GM12878 (cell line): ENCODE data around the gene AP2B1. TPM values are rescaled to one million over a fixed set of nuclear protein-coding genes. Genes with fewer than 3 reads are reported as not detected.

Experiments
- ATAC-seq: fragments of 200-7000 bp; cut with Tn5 transposase; 3 replicates; pipeline ENCODE4 v1.9.1; 2020; ENCODE audit warnings: mild to moderate bottlenecking, moderate library complexity
- BruUV-seq: library from RNA; stranded (reverse); fragments of 400-500 nt; replicated peaks from 2 replicates; lab custom pipeline; 2021; lab: Mats Ljungman, UMichigan
- CTCF ChIA-PET: fragments of 300-600 bp; sonication (Branson Sonifier 250); formaldehyde crosslinking; extraction: SDS; loops from one replicate; lab custom pipeline; 2021; ENCODE audit warnings: inconsistent platforms; lab: Yijun Ruan, JAX
- POLR2A ChIA-PET: fragments of 350-600 bp; formaldehyde crosslinking; extraction: SDS; loops from one replicate; lab custom pipeline; 2021; ENCODE audit warnings: inconsistent platforms; lab: Charles Lee
- RAD21 ChIA-PET: fragments of 300-600 bp; sonication (Branson Sonifier 250); formaldehyde crosslinking; loops from one replicate; lab custom pipeline; 2023; ENCODE audit warnings: antibody characterized with exemption; ENCODE audit not compliant: unreplicated experiment; lab: Charles Lee
- SMC1A ChIA-PET: fragments of 300-600 bp; sonication (Branson Sonifier 250); formaldehyde crosslinking; loops from one replicate; lab custom pipeline; 2023; ENCODE audit not compliant: unreplicated experiment, uncharacterized antibody; lab: Charles Lee
- DNase-seq: peaks from one replicate; pipeline ENCODE4 v3.0.0-alpha.2; 2011; ENCODE audit warnings: low read depth, low spot score
- FAIRE-seq: peaks from 3 replicates; lab custom pipeline; 2011; peaks lifted over from hg19 to GRCh38; lab: Jason Lieb, UNC
- H2AFZ ChIP-seq: 2 replicates; pipeline ENCODE4 v1.6.0; 2011; ENCODE audit warnings: low read depth, low read length, control low read depth; ENCODE audit not compliant: control insufficient read depth
- H3K27ac ChIP-seq: 2 replicates; pipeline ENCODE4 v1.5.1; 2011; ENCODE audit warnings: control low read depth; ENCODE audit not compliant: control insufficient read depth, insufficient read depth
- H3K27me3 ChIP-seq, 2 experiments: replicated peaks in 1 of 2; 2 replicates each; pipeline versions ENCODE4 v1.6.0 to v1.6.1; 2011; ENCODE audit warnings: low read length in 1 of 2; ENCODE audit not compliant: control insufficient read depth in 2 of 2, insufficient read depth in 2 of 2
- H3K36me3 ChIP-seq, 2 experiments: 2 replicates each; pipeline ENCODE4 v1.5.1; 2011; ENCODE audit warnings: low read length in 1 of 2; ENCODE audit not compliant: control insufficient read depth in 2 of 2, insufficient read depth in 2 of 2
- H3K4me1 ChIP-seq: 2 replicates; pipeline ENCODE4 v1.6.1; 2011; ENCODE audit warnings: mild to moderate bottlenecking, low read length, moderate library complexity, mixed read lengths; ENCODE audit not compliant: control insufficient read depth, insufficient read depth
- H3K4me2 ChIP-seq: 2 replicates; pipeline ENCODE4 v1.6.0; 2011; ENCODE audit warnings: control low read depth; ENCODE audit not compliant: control insufficient read depth, insufficient read depth
- H3K4me3 ChIP-seq: fragments of 200-600 bp; sonication (generic); 2 replicates; pipeline ENCODE4 v1.5.1; 2016
- H3K79me2 ChIP-seq: 2 replicates; pipeline ENCODE4 v1.6.0; 2011; ENCODE audit warnings: low read length; ENCODE audit not compliant: control insufficient read depth, insufficient read depth
- H3K9ac ChIP-seq: 2 replicates; pipeline ENCODE4 v1.8.0; 2011; ENCODE audit warnings: low read length, control low read depth, mixed read lengths; ENCODE audit not compliant: control insufficient read depth, insufficient read depth
- H3K9me3 ChIP-seq: replicated peaks from 3 replicates; pipeline ENCODE4 v1.5.1; 2011; ENCODE audit warnings: mild to moderate bottlenecking, low read length; ENCODE audit not compliant: control insufficient read depth, insufficient read depth
- H4K20me1 ChIP-seq: 2 replicates; pipeline ENCODE4 v1.6.0; 2011; ENCODE audit not compliant: control insufficient read depth, insufficient read depth
- BMI1 ChIP-seq: fragments of 450-650 bp; IDR thresholded peaks from 2 replicates; pipeline ENCODE4 v1.6.1; 2016; ENCODE audit warnings: mild to moderate bottlenecking, moderate library complexity, borderline replicate concordance
- CREM ChIP-seq: IDR thresholded peaks from 2 replicates; pipeline ENCODE4 v1.6.1; 2014; ENCODE audit warnings: antibody characterized with exemption, low read depth
- MEF2B ChIP-seq: fragments of 450-650 bp; IDR thresholded peaks from 2 replicates; pipeline ENCODE4 v1.6.1; 2018; ENCODE audit warnings: mild to moderate bottlenecking, moderate library complexity; ENCODE audit not compliant: partially characterized antibody, poor library complexity, severe bottlenecking
- RFX5 ChIP-seq: IDR thresholded peaks from 2 replicates; pipeline ENCODE4 v1.6.1; 2011; ENCODE audit warnings: low read depth, low read length, improper control_type of control experiment
- SIX5 ChIP-seq: IDR thresholded peaks from 2 replicates; pipeline ENCODE4 v1.6.1; 2011; ENCODE audit warnings: mild to moderate bottlenecking, low read depth, low read length, moderate library complexity; ENCODE audit not compliant: severe bottlenecking
- SMARCA5 ChIP-seq: fragments of 450-650 bp; IDR thresholded peaks from 2 replicates; pipeline ENCODE4 v1.6.1; 2017; ENCODE audit warnings: mild to moderate bottlenecking
- YY1 ChIP-seq: IDR thresholded peaks from 2 replicates; pipeline ENCODE4 v1.6.1; 2011; ENCODE audit warnings: low read depth, mild to moderate bottlenecking, low read length
- ZNF274 ChIP-seq: IDR thresholded peaks from one replicate; pipeline ENCODE4 v1.8.0; 2011; ENCODE audit not compliant: insufficient read length, insufficient read depth
- WGBS: methylation state at CpG from one replicate; pipeline ENCODE4 v1.1.6; 2016; ENCODE audit warnings: low lambda C conversion rate; ENCODE audit not compliant: insufficient replicate concordance, insufficient coverage; ENCODE audit errors: missing lambda C conversion rate; 5-methylcytosine and 5-hydroxymethylcytosine counted together
- in situ Hi-C: fragments of 300-500 bp; cut with MboI; formaldehyde crosslinking; loops from 9 replicates; pipeline ENCODE4 v1.14.3; 2018; ENCODE audit warnings: mixed read lengths
- intact Hi-C: fragments of 100-400 bp; cut with micrococcal nuclease; formaldehyde crosslinking; loops from one replicate; pipeline ENCODE4 v1.14.2; 2022; ENCODE audit not compliant: unreplicated experiment
- polyA plus RNA-seq, 11 experiments: library from polyadenylated mRNA; depleted of rRNA in 4 of 11; unstranded in 6 of 11; stranded (reverse) in 5 of 11; fragments of >200 nt; fragmentation: Nextera tagmentation in 4 of 11; fragmentation: Illumina TruSeq in 1 of 11; extraction: Ambion mirVana in 4 of 11; extraction: Trizol in 1 of 11; gene quantifications; 1 replicate in 1 of 11; 2 replicates in 10 of 11; pipeline versions ENCODE4 v1.2.1 to v1.2.3, GENCODE V29; 2011 to 2016; ENCODE audit warnings: inconsistent platforms in 2 of 11, missing spikeins in 2 of 11, low read depth in 1 of 11
- total RNA-seq, 4 experiments: library from RNA; depleted of rRNA in 3 of 4; stranded (reverse); fragments of >200 nt in 3 of 4; fragmentation: Illumina TruSeq in 1 of 4; extraction: Trizol in 1 of 4; gene quantifications; 2 replicates each; pipeline versions ENCODE4 v1.2.1 to v1.2.3, GENCODE V29; 2013 to 2021
- TF ChIP-seq, protein P1 (sequence below): fragments of 450-650 bp; formaldehyde crosslinking; IDR thresholded peaks from 2 replicates; pipeline ENCODE4 v1.5.0; 2022; ENCODE audit warnings: mild to moderate bottlenecking, missing genetic modification characterization
- TF ChIP-seq, protein P2 (sequence below): fragments of 450-650 bp; IDR thresholded peaks from 2 replicates; pipeline ENCODE4 v1.6.1; 2017; ENCODE audit warnings: mild to moderate bottlenecking, moderate library complexity

The AP2B1 gene
- total and polyA plus RNA-seq, 10 of the 15 experiments (the other 5 are each of a cell fraction or from before 2014, with no cell fraction given): 18.6 to 112 (median 53.9) TPM

DNA sequence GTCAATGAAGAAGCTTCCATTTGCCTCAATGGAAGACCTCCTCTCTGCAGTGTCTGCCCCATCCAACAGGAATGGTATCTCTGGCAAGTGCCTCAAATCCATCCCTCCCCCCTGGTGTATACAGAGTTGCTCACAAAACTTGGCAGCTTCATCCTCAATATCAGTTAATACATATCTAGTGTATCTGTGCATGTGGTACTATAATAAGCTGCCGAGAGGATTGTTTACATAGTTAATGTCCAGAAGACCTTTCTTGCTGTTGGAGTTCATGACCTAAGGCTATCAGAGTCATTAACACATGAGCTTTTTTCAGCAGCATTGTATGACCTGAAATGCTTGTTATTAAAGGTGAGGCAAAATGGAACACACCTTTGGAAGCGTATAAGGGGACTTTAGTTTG lies 130.4 kb downstream of the AP2B1 start:
- no peak overlapping the region for H3K4me2 ChIP-seq
- H3K4me3 ChIP-seq: no peak overlapping the region
- in situ Hi-C loops: no loop called here
- DNase-seq (no peak), FAIRE-seq (no peak), ATAC-seq (no peak)
- no peaks in the 10 kb centered on the region for H4K20me1 ChIP-seq
- POLR2A ChIA-PET: no interaction called here
- no peak overlapping the region for H3K9ac ChIP-seq
- H2AFZ ChIP-seq: no peak overlapping the region
- BruUV-seq: no TSS peak
- H3K4me1 ChIP-seq: no peaks in the 10 kb centered on the region
- no peak for TF ChIP-seq BMI1
- CTCF ChIA-PET: interaction anchor here (1.3 to 1.8 kb wide), 3 partner anchors 14 to 104 kb away, joined by 4 to 5 read pairs (median 4); partner anchors contain the start of gene RASL10B
- intact Hi-C loops: no loop called here
- no peaks in the 10 kb centered on the region for H3K27me3 ChIP-seq
- no peaks in the 10 kb centered on the region for H3K79me2 ChIP-seq
- SMC1A ChIA-PET: interaction anchor here (1.1 to 1.2 kb wide), 3 partner anchors 8 to 47 kb away, joined by 3 to 4 read pairs (median 3); no protein-coding TSS in a partner anchor
- peaks cover 3 to 34% of the 10 kb centered on the region in 2 experiments for H3K36me3 ChIP-seq
- no peaks in the 10 kb centered on the region for H3K9me3 ChIP-seq
- RAD21 ChIA-PET: no interaction called here
- H3K27ac ChIP-seq: no peak overlapping the region
- 94% methylated on average over 2 of the region's 2 CpGs for WGBS

DNA sequence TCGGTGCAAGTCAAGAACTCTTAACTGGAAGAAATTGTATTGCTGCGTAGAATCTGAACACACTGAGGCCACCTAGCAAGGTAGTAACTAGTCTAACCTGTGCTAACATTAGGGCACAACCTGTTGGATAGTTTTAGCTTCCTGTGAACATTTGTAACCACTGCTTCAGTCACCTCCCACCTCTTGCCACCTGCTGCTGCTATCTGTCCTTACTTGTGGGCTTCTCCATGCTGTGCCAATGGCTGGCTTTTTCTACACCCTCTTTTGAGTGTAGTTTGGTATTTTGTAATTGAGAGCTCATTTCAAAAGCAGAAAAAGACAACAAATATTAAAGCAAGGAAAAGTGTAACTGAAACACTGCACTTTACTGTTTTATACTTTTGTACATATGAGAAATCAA lies 136.6 kb downstream of the AP2B1 start:
- Histone ChIP-seq H3K27me3 (no peaks in the 10 kb centered on the region), H3K36me3 (peaks cover 3 to 13% of the 10 kb centered on the region in 2 experiments; a peak in 3 of 4 replicates), H2AFZ (no peak overlapping the region), H4K20me1 (no peaks in the 10 kb centered on the region), H3K9ac (no peak overlapping the region), H3K9me3 (no peaks in the 10 kb centered on the region), H3K27ac (no peak overlapping the region), H3K4me3 (no peak overlapping the region), H3K4me1 (no peaks in the 10 kb centered on the region), H3K4me2 (no peak overlapping the region), H3K79me2 (no peaks in the 10 kb centered on the region)
- 67% methylated on average over 2 of the region's 2 CpGs for WGBS
- SMC1A ChIA-PET: no interaction called here
- RAD21 ChIA-PET: no interaction called here
- ATAC-seq (no peak), FAIRE-seq (no peak), DNase-seq (no peak)
- CTCF ChIA-PET: no interaction called here
- POLR2A ChIA-PET: no interaction called here
- intact Hi-C loops (no loop called here), in situ Hi-C loops (no loop called here)
- BruUV-seq: no TSS peak
- TF ChIP-seq ZNF274 (no peak), SIX5 (no peak), SMARCA5 (no peak), RFX5 (no peak), YY1 (no peak), MEF2B (no peak), CREM (no peak)
- TF ChIP-seq, protein P1, sequence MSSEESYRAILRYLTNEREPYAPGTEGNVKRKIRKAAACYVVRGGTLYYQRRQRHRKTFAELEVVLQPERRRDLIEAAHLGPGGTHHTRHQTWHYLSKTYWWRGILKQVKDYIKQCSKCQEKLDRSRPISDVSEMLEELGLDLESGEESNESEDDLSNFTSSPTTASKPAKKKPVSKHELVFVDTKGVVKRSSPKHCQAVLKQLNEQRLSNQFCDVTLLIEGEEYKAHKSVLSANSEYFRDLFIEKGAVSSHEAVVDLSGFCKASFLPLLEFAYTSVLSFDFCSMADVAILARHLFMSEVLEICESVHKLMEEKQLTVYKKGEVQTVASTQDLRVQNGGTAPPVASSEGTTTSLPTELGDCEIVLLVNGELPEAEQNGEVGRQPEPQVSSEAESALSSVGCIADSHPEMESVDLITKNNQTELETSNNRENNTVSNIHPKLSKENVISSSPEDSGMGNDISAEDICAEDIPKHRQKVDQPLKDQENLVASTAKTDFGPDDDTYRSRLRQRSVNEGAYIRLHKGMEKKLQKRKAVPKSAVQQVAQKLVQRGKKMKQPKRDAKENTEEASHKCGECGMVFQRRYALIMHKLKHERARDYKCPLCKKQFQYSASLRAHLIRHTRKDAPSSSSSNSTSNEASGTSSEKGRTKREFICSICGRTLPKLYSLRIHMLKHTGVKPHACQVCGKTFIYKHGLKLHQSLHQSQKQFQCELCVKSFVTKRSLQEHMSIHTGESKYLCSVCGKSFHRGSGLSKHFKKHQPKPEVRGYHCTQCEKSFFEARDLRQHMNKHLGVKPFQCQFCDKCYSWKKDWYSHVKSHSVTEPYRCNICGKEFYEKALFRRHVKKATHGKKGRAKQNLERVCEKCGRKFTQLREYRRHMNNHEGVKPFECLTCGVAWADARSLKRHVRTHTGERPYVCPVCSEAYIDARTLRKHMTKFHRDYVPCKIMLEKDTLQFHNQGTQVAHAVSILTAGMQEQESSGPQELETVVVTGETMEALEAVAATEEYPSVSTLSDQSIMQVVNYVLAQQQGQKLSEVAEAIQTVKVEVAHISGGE (CRISPR knock-in tag): no peak
- TF ChIP-seq, protein P2, sequence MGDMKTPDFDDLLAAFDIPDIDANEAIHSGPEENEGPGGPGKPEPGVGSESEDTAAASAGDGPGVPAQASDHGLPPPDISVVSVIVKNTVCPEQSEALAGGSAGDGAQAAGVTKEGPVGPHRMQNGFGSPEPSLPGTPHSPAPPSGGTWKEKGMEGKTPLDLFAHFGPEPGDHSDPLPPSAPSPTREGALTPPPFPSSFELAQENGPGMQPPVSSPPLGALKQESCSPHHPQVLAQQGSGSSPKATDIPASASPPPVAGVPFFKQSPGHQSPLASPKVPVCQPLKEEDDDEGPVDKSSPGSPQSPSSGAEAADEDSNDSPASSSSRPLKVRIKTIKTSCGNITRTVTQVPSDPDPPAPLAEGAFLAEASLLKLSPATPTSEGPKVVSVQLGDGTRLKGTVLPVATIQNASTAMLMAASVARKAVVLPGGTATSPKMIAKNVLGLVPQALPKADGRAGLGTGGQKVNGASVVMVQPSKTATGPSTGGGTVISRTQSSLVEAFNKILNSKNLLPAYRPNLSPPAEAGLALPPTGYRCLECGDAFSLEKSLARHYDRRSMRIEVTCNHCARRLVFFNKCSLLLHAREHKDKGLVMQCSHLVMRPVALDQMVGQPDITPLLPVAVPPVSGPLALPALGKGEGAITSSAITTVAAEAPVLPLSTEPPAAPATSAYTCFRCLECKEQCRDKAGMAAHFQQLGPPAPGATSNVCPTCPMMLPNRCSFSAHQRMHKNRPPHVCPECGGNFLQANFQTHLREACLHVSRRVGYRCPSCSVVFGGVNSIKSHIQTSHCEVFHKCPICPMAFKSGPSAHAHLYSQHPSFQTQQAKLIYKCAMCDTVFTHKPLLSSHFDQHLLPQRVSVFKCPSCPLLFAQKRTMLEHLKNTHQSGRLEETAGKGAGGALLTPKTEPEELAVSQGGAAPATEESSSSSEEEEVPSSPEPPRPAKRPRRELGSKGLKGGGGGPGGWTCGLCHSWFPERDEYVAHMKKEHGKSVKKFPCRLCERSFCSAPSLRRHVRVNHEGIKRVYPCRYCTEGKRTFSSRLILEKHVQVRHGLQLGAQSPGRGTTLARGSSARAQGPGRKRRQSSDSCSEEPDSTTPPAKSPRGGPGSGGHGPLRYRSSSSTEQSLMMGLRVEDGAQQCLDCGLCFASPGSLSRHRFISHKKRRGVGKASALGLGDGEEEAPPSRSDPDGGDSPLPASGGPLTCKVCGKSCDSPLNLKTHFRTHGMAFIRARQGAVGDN: no peak
